ENCODE measurements around the gene ATP8B4. TPM values are rescaled to one million over a fixed set of nuclear protein-coding genes. Genes with fewer than 3 reads are reported as not detected.

The ATP8B4 gene
- total RNA-seq, 1 experiment from 2014 or later = 0.24 TPM

DNA sequence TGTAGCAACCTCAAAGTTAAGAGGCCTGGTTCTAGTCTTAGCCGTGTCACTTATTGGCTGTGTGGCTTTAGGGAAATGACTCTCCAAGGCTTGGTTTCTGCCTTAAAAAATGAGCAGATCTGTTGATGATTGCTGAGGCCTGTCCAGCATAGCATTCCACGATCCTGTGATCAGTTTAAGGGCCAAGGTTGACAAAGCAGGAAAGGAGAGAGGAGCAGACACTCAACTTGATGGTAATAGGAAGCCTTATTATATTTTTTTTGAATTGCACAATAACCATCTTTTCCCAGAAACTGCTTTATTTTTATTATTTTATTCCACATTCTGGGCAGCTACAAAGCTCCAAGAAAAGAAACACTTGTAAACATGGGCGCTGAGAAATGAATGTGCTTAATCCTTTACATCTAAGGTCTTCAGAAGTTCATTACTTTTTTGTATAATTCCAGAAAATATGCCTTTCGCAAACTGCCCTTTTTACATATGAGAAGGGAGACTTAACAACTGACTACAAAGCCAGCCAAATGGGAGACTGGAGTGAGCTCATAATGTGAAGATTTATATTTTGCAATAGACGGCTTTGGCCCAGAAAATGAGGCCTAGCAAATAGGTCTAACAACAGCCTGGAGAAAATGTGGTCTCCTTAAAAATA is 241.0 kb downstream of the ATP8B4 start:
- intact Hi-C loops (cut with micrococcal nuclease; ENCODE audit: unreplicated experiment) = loop anchor here (2.0 to 10.0 kb wide), 3 partner anchors 124 to 267 kb away; no protein-coding TSS in a partner anchor
- TF ChIP-seq, protein P1, sequence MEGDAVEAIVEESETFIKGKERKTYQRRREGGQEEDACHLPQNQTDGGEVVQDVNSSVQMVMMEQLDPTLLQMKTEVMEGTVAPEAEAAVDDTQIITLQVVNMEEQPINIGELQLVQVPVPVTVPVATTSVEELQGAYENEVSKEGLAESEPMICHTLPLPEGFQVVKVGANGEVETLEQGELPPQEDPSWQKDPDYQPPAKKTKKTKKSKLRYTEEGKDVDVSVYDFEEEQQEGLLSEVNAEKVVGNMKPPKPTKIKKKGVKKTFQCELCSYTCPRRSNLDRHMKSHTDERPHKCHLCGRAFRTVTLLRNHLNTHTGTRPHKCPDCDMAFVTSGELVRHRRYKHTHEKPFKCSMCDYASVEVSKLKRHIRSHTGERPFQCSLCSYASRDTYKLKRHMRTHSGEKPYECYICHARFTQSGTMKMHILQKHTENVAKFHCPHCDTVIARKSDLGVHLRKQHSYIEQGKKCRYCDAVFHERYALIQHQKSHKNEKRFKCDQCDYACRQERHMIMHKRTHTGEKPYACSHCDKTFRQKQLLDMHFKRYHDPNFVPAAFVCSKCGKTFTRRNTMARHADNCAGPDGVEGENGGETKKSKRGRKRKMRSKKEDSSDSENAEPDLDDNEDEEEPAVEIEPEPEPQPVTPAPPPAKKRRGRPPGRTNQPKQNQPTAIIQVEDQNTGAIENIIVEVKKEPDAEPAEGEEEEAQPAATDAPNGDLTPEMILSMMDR (IDR thresholded peaks at IDR 0.05; ENCODE audit: unreplicated experiment) = no peak
- DNase-seq = no peak
- peaks cover 12% of the 10 kb centered on the region for H3K27me3 Mint-ChIP-seq (ENCODE audit: unreplicated experiment)
- no peaks in the 10 kb centered on the region for H3K4me1 Mint-ChIP-seq (ENCODE audit: low read depth, unreplicated experiment)
- no peaks in the 10 kb centered on the region for H3K36me3 Mint-ChIP-seq (ENCODE audit: insufficient read depth, unreplicated experiment)
- no TSS peak for BruUV-seq (replicated peaks)
- H3K4me3 Mint-ChIP-seq (ENCODE audit: low read depth, unreplicated experiment) = no peak overlapping the region
- H3K27ac Mint-ChIP-seq (ENCODE audit: unreplicated experiment) = no peak overlapping the region
- H3K9me3 Mint-ChIP-seq (ENCODE audit: low read depth, unreplicated experiment) = no peaks in the 10 kb centered on the region
- CTCF ChIA-PET = no interaction called here

DNA sequence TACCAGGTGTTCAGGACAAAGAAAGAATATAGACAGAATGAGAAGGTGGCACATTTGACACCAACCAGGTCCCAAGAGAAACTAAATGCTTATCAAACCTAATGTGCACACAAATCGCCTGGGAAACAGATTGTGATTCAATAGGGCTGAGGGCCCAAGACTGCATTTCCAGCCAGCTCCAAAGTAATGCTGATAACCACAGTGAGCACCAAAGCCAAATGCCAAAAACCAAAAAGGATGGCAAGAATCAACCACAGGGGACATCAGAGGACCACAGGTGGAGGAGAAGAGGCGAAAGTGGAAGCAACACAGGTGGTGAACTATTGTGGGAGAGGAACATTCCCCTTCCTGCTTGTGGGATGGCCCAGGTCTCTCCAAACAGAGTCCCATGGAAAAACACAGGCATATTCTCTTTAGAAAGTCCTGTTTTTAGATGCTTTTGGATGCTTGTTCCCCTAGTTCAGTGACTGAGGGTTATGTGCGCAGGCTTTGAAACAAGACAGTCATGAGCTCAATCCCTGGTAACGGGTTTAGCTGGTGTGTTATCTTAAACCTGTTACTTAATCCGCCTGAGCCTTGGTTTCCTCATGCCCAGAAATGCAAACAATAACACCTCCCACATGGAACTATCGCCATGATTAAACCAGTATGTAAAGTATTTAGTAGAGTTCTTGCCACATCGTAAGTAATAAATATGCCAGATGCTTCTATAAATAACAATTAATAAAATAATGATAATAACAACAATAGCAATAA is 241.7 kb downstream of the ATP8B4 start:
- DNase-seq = no peak
- no TSS peak for BruUV-seq (replicated peaks)
- TF ChIP-seq, protein P1 (IDR thresholded peaks at IDR 0.05; ENCODE audit: unreplicated experiment) = no peak
- intact Hi-C loops (cut with micrococcal nuclease; ENCODE audit: unreplicated experiment) = loop anchor here (2.0 to 10.0 kb wide), 3 partner anchors 125 to 268 kb away; no protein-coding TSS in a partner anchor
- no peaks in the 10 kb centered on the region for H3K36me3 Mint-ChIP-seq (ENCODE audit: insufficient read depth, unreplicated experiment)
- no peaks in the 10 kb centered on the region for H3K4me1 Mint-ChIP-seq (ENCODE audit: low read depth, unreplicated experiment)
- no peak overlapping the region for H3K4me3 Mint-ChIP-seq (ENCODE audit: low read depth, unreplicated experiment)
- no peak overlapping the region for H3K27ac Mint-ChIP-seq (ENCODE audit: unreplicated experiment)
- CTCF ChIA-PET = interaction anchor here (0.8 to 1.0 kb wide), 2 partner anchors 126 to 174 kb away, joined by 3 to 8 read pairs; no protein-coding TSS in a partner anchor
- H3K27me3 Mint-ChIP-seq (ENCODE audit: unreplicated experiment) = peaks cover 12% of the 10 kb centered on the region
- H3K9me3 Mint-ChIP-seq (ENCODE audit: low read depth, unreplicated experiment) = no peaks in the 10 kb centered on the region

DNA sequence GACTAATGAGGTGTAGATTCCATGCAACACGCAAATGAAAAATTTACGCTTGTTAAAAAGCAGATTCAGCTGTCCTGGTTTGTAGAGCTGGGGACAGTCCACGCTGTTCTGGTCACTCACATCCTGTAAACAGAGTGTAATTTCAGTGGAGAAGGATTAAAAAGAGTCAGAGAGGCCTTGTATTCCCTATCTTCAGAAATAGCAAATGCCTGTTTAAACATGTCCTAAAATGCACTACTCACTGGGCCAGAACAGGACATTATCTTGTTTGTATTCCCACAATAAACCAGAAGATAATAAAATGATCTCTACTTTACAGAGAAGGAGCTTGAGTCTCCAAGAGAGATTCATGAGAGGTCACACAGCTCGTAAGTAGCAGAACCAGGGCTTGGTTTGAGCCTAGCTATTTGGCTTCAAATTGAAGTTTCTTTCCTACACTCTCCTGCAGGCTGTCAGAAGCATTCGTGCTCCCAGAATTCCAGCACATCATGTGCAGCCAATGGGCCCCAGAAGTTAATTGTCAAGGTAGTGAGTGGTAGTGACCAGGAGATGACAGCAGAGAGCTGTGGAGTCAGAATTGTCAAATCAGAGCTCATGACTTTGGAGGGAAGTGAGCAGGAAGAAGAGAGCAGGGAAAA is 242.5 kb downstream of the ATP8B4 start:
- peaks cover 12% of the 10 kb centered on the region for H3K27me3 Mint-ChIP-seq (ENCODE audit: unreplicated experiment)
- H3K27ac Mint-ChIP-seq (ENCODE audit: unreplicated experiment) = no peak overlapping the region
- no peak for DNase-seq
- BruUV-seq (replicated peaks) = no TSS peak
- intact Hi-C loops (cut with micrococcal nuclease; ENCODE audit: unreplicated experiment) = loop anchor here (2.0 to 10.0 kb wide), 3 partner anchors 126 to 268 kb away; no protein-coding TSS in a partner anchor
- TF ChIP-seq, protein P1 (IDR thresholded peaks at IDR 0.05; ENCODE audit: unreplicated experiment) = no peak
- no peaks in the 10 kb centered on the region for H3K36me3 Mint-ChIP-seq (ENCODE audit: insufficient read depth, unreplicated experiment)
- H3K4me3 Mint-ChIP-seq (ENCODE audit: low read depth, unreplicated experiment) = no peak overlapping the region
- no peaks in the 10 kb centered on the region for H3K4me1 Mint-ChIP-seq (ENCODE audit: low read depth, unreplicated experiment)
- H3K9me3 Mint-ChIP-seq (ENCODE audit: low read depth, unreplicated experiment) = no peaks in the 10 kb centered on the region
- CTCF ChIA-PET = interaction anchor here (0.8 to 1.0 kb wide), 2 partner anchors 127 to 175 kb away, joined by 3 to 8 read pairs; no protein-coding TSS in a partner anchor

DNA sequence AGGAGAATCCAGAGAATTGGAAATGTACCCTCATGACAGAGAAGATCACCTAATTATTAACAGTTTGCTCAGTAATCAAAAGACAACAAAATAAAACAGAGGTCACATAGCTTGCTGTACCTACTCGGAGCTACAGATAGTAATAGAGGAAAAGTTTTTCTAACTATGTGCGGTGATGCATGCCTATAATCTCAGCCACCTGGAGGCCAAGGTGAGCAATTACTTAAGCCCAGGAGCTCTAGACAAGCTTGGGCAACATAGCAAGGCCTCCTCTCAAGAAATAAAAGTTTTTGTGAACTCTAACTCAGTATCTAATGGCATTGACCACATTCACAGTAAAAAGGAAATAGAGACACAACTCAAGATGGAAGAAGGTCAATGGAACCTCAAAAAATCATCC is 243.6 kb downstream of the ATP8B4 start:
- H3K27me3 Mint-ChIP-seq (ENCODE audit: unreplicated experiment) = peaks cover 12% of the 10 kb centered on the region
- CTCF ChIA-PET = interaction anchor here (0.6 to 0.7 kb wide), 4 partner anchors 44 to 633 kb away, joined by 3 to 4 read pairs (median 3); no protein-coding TSS in a partner anchor
- intact Hi-C loops (cut with micrococcal nuclease; ENCODE audit: unreplicated experiment) = loop anchor here (5.0 to 10.0 kb wide), 2 partner anchors 127 to 269 kb away; no protein-coding TSS in a partner anchor
- H3K36me3 Mint-ChIP-seq (ENCODE audit: insufficient read depth, unreplicated experiment) = no peaks in the 10 kb centered on the region
- H3K4me3 Mint-ChIP-seq (ENCODE audit: low read depth, unreplicated experiment) = no peak overlapping the region
- DNase-seq = peak; percentile 11
- no peaks in the 10 kb centered on the region for H3K9me3 Mint-ChIP-seq (ENCODE audit: low read depth, unreplicated experiment)
- H3K27ac Mint-ChIP-seq (ENCODE audit: unreplicated experiment) = no peak overlapping the region
- TF ChIP-seq, protein P1 (IDR thresholded peaks at IDR 0.05; ENCODE audit: unreplicated experiment) = no peak
- BruUV-seq (replicated peaks) = no TSS peak
- H3K4me1 Mint-ChIP-seq (ENCODE audit: low read depth, unreplicated experiment) = no peaks in the 10 kb centered on the region

Measured in Calu3 (cell line).